Liver (tissue), 9 donors: Measurements from ENCODE around the gene PSMD7. TPM values are rescaled to one million over a fixed set of nuclear protein-coding genes. Genes with fewer than 3 reads are reported as not detected.

ENCODE experiments used
- DNase-seq: peaks from one replicate; pipeline ENCODE4 v3.0.0-alpha.2; 2017; ENCODE audit warnings: low spot score
- H3K27ac ChIP-seq, 2 donors: one replicate each; pipeline ENCODE4 v1.7.0; 2013; ENCODE audit warnings: inconsistent platforms in 2 of 2, low read length in 2 of 2, control low read depth in 1 of 2, low read depth in 1 of 2, mild to moderate bottlenecking in 1 of 2
- H3K27me3 ChIP-seq, 4 donors: one replicate each; pipeline versions ENCODE4 v1.6.1 to v1.7.0; 2013; ENCODE audit warnings: low read length in 3 of 4, inconsistent platforms in 1 of 4, mild to moderate bottlenecking in 1 of 4, moderate library complexity in 1 of 4; ENCODE audit not compliant: control insufficient read depth in 4 of 4, insufficient read depth in 4 of 4
- H3K36me3 ChIP-seq, 4 donors: one replicate each; pipeline versions ENCODE4 v1.6.1 to v1.7.0; 2013; ENCODE audit warnings: low read length in 3 of 4, mild to moderate bottlenecking in 3 of 4, low read depth in 1 of 4, moderate library complexity in 1 of 4; ENCODE audit not compliant: control insufficient read depth in 4 of 4, insufficient read depth in 3 of 4
- H3K4me1 ChIP-seq, 4 donors: one replicate each; pipeline versions ENCODE4 v1.6.1 to v1.7.0; 2013; ENCODE audit warnings: low read length in 3 of 4, mild to moderate bottlenecking in 3 of 4, moderate library complexity in 1 of 4; ENCODE audit not compliant: control insufficient read depth in 4 of 4, insufficient read depth in 4 of 4
- H3K4me3 ChIP-seq, 3 donors: one replicate each; pipeline versions ENCODE4 v1.6.1 to v1.7.0; 2013; ENCODE audit warnings: low read length in 3 of 3, control low read depth in 1 of 3, low read depth in 1 of 3, mild to moderate bottlenecking in 1 of 3
- H3K9ac ChIP-seq, 2 donors: one replicate each; pipeline ENCODE4 v1.7.0; 2013; ENCODE audit warnings: low read length in 2 of 2, mild to moderate bottlenecking in 2 of 2, moderate library complexity in 2 of 2, control low read depth in 1 of 2, low read depth in 1 of 2
- H3K9me3 ChIP-seq, 4 donors: one replicate each; pipeline versions ENCODE4 v1.6.1 to v1.7.0; 2013; ENCODE audit warnings: low read length in 3 of 4; ENCODE audit not compliant: control insufficient read depth in 4 of 4
- FOXA1 ChIP-seq: IDR thresholded peaks from 2 replicates; pipeline ENCODE4 v1.6.1; 2016; ENCODE audit warnings: antibody characterized with exemption
- FOXA2 ChIP-seq: IDR thresholded peaks from 2 replicates; pipeline ENCODE4 v1.6.1; 2016; ENCODE audit warnings: antibody characterized with exemption
- HNF4G ChIP-seq: IDR thresholded peaks from 2 replicates; pipeline ENCODE4 v1.6.1; 2016; ENCODE audit warnings: antibody characterized with exemption
- NR2F2 ChIP-seq: IDR thresholded peaks from 2 replicates; pipeline ENCODE4 v1.6.1; 2016; ENCODE audit warnings: antibody characterized with exemption
- RAD21 ChIP-seq, 2 donors: IDR thresholded peaks; 2 replicates each; pipeline ENCODE4 v1.6.1; 2016; ENCODE audit warnings: antibody characterized with exemption in 2 of 2, mild to moderate bottlenecking in 2 of 2
- RXRA ChIP-seq, 2 donors: IDR thresholded peaks; 2 replicates each; pipeline ENCODE4 v1.6.1; 2017 to 2018; ENCODE audit warnings: antibody characterized with exemption in 2 of 2, mild to moderate bottlenecking in 1 of 2
- SP1 ChIP-seq: IDR thresholded peaks from 2 replicates; pipeline ENCODE4 v1.6.1; 2018; ENCODE audit warnings: antibody characterized with exemption, mild to moderate bottlenecking
- TAF1 ChIP-seq: conservative IDR thresholded peaks from 2 replicates; pipeline ENCODE4 v1.6.1; 2016; ENCODE audit warnings: antibody characterized with exemption, mild to moderate bottlenecking
- WGBS: extraction: QIAGEN DNeasy Blood & Tissue Kit; methylation state at CpG from one replicate; pipeline ENCODE4 v1.1.7; 2013; 5-methylcytosine and 5-hydroxymethylcytosine counted together
- polyA plus RNA-seq, 2 donors: library from polyadenylated mRNA; stranded (reverse) in 1 of 2; unstranded in 1 of 2; fragments of 200-250 nt in 1 of 2; fragments of >200 nt in 1 of 2; fragmentation: Nextera tagmentation in 1 of 2; extraction: Ambion mirVana in 1 of 2; gene quantifications; one replicate each; pipeline versions ENCODE4 v1.2.1 to v1.2.3, GENCODE V29; 2013 to 2015
- total RNA-seq, 2 donors: library from RNA; depleted of rRNA; stranded (reverse); fragments of >200 nt; gene quantifications; one replicate each; pipeline ENCODE4 v1.2.3, GENCODE V29; 2014
- TF ChIP-seq, protein P1 (sequence below): IDR thresholded peaks from 2 replicates; pipeline ENCODE4 v1.6.1; 2016; ENCODE audit warnings: antibody characterized with exemption
- TF ChIP-seq, protein P2 (sequence below): IDR thresholded peaks from 2 replicates; pipeline ENCODE4 v1.6.1; 2016; ENCODE audit warnings: antibody characterized with exemption, mild to moderate bottlenecking
- TF ChIP-seq, protein P3 (sequence below): fragments of 150-350 bp; IDR thresholded peaks from 2 replicates; pipeline ENCODE4 v1.5.1; 2017; ENCODE audit warnings: improper control_type of control experiment, low read depth, low read length; ENCODE audit not compliant: missing input control
- TF ChIP-seq, protein P4 (sequence below): IDR thresholded peaks from 2 replicates; pipeline ENCODE4 v1.6.1; 2016; ENCODE audit warnings: antibody characterized with exemption
- donor health status: healthy.
- donor health status: healthy.
- donor health status: healthy.
- donor health status: healthy.
- donor health status: healthy.

Gene PSMD7
- total and polyA plus RNA-seq, 4 donors, result 33.7 to 84.9 (median 60.9) TPM

DNA sequence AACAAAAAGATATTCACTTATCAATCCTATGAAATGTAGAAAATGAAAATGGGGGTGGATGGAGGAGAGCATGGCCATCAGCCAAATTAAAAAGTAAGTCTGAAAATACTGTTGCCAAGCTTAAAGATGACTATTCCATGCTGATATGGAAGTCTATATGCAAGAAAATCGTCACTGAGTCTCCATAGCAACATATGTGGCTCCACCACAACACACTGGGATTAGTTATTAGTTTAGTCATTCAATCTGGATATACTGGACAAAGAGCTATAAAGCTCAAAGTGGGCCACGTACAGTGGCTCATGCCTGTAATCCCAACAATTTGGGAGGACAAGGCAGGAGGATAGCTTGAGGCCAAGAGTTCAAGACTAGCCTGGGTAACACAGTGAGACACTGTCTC is 24.7 kb upstream of the PSMD7 start:
- DNase-seq, result no peak
- Histone ChIP-seq H3K9ac (no peak overlapping the region), H3K9me3 (no peaks in the 10 kb centered on the region), H3K4me1 (peaks cover 0 to 6% (median 5%) of the 10 kb centered on the region in 4 donors), H3K27ac (no peak overlapping the region), H3K4me3 (no peak overlapping the region), H3K27me3 (no peaks in the 10 kb centered on the region), H3K36me3 (no peaks in the 10 kb centered on the region)
- no peak for TF ChIP-seq RAD21 (IDR thresholded peaks at IDR 0.05)
- TF ChIP-seq RXRA (IDR thresholded peaks at IDR 0.05), result no peak
- TF ChIP-seq, protein P1, sequence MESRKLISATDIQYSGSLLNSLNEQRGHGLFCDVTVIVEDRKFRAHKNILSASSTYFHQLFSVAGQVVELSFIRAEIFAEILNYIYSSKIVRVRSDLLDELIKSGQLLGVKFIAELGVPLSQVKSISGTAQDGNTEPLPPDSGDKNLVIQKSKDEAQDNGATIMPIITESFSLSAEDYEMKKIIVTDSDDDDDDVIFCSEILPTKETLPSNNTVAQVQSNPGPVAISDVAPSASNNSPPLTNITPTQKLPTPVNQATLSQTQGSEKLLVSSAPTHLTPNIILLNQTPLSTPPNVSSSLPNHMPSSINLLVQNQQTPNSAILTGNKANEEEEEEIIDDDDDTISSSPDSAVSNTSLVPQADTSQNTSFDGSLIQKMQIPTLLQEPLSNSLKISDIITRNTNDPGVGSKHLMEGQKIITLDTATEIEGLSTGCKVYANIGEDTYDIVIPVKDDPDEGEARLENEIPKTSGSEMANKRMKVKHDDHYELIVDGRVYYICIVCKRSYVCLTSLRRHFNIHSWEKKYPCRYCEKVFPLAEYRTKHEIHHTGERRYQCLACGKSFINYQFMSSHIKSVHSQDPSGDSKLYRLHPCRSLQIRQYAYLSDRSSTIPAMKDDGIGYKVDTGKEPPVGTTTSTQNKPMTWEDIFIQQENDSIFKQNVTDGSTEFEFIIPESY, result no peak
- no peak for TF ChIP-seq SP1
- no peak for TF ChIP-seq FOXA1
- TF ChIP-seq, protein P2, sequence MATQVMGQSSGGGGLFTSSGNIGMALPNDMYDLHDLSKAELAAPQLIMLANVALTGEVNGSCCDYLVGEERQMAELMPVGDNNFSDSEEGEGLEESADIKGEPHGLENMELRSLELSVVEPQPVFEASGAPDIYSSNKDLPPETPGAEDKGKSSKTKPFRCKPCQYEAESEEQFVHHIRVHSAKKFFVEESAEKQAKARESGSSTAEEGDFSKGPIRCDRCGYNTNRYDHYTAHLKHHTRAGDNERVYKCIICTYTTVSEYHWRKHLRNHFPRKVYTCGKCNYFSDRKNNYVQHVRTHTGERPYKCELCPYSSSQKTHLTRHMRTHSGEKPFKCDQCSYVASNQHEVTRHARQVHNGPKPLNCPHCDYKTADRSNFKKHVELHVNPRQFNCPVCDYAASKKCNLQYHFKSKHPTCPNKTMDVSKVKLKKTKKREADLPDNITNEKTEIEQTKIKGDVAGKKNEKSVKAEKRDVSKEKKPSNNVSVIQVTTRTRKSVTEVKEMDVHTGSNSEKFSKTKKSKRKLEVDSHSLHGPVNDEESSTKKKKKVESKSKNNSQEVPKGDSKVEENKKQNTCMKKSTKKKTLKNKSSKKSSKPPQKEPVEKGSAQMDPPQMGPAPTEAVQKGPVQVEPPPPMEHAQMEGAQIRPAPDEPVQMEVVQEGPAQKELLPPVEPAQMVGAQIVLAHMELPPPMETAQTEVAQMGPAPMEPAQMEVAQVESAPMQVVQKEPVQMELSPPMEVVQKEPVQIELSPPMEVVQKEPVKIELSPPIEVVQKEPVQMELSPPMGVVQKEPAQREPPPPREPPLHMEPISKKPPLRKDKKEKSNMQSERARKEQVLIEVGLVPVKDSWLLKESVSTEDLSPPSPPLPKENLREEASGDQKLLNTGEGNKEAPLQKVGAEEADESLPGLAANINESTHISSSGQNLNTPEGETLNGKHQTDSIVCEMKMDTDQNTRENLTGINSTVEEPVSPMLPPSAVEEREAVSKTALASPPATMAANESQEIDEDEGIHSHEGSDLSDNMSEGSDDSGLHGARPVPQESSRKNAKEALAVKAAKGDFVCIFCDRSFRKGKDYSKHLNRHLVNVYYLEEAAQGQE, result no peak
- no peak for TF ChIP-seq NR2F2
- no peak for TF ChIP-seq TAF1
- TF ChIP-seq FOXA2, result no peak
- TF ChIP-seq, protein P3, sequence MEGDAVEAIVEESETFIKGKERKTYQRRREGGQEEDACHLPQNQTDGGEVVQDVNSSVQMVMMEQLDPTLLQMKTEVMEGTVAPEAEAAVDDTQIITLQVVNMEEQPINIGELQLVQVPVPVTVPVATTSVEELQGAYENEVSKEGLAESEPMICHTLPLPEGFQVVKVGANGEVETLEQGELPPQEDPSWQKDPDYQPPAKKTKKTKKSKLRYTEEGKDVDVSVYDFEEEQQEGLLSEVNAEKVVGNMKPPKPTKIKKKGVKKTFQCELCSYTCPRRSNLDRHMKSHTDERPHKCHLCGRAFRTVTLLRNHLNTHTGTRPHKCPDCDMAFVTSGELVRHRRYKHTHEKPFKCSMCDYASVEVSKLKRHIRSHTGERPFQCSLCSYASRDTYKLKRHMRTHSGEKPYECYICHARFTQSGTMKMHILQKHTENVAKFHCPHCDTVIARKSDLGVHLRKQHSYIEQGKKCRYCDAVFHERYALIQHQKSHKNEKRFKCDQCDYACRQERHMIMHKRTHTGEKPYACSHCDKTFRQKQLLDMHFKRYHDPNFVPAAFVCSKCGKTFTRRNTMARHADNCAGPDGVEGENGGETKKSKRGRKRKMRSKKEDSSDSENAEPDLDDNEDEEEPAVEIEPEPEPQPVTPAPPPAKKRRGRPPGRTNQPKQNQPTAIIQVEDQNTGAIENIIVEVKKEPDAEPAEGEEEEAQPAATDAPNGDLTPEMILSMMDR, result no peak
- TF ChIP-seq HNF4G, result no peak
- TF ChIP-seq, protein P4, sequence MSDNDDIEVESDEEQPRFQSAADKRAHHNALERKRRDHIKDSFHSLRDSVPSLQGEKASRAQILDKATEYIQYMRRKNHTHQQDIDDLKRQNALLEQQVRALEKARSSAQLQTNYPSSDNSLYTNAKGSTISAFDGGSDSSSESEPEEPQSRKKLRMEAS, result no peak
- 77% methylated on average over 2 of the region's 2 CpGs for WGBS

DNA sequence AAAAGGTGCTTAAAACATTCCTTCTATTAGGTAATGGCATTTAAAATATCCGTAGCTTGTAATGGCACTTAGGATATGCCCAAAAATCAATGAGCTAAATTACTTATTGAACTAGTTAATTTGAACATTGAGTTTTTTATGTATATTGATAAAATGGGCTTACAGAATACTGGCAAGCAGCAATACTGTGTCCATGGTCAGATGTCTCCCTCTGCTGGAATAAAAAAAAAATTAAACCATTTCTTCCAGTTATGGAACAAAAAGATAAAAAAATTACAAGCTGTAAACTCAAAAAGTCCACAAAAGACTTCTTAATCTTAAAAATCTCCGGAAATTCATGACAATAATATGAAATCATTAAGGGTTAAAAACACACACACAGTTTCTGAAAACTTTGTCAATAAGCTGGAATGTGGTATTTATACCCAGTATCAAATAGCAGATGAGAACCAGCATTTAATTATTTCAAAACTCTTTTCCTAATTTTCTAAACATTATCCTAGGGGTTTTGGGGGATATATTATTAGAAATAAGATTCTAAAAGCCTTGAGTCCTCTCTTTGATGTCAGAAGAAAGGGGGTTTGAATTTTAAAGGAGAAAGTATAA is 21.5 kb upstream of the PSMD7 start:
- no peak for DNase-seq
- H3K4me1 ChIP-seq, result peaks cover 0 to 6% (median 5%) of the 10 kb centered on the region in 4 donors

More for the DNA sequence above, 21.5 kb upstream of the PSMD7 start:
- H3K36me3 ChIP-seq, result no peaks in the 10 kb centered on the region
- H3K9ac ChIP-seq, result no peak overlapping the region
- no peaks in the 10 kb centered on the region for H3K9me3 ChIP-seq
- WGBS, result 34% methylated on average over 2 of the region's 2 CpGs
- TF ChIP-seq, protein P1, result no peak
- peak; percentile 80 to 84 for TF ChIP-seq RAD21 (IDR thresholded peaks at IDR 0.05)
- TF ChIP-seq, protein P3, result peak; percentile 40
- H3K4me3 ChIP-seq, result no peak overlapping the region
- no peak overlapping the region for H3K27ac ChIP-seq
- no peaks in the 10 kb centered on the region for H3K27me3 ChIP-seq
